Activated T-cell treated with anti-CD3 and anti-CD28 coated beads for 24 hours (primary cell): ENCODE measurements around the gene RASAL2.
"Not testable (repeated sequence)": the region's sequence is repeated elsewhere in the genome, so short reads cannot be mapped to it uniquely, and the experiment has no call there.

Experiments used
- DNase-seq: peaks from one replicate; pipeline ENCODE4 v3.0.0-alpha.2; 2020; ENCODE audit warnings: low read depth

The RASAL2 gene

DNA sequence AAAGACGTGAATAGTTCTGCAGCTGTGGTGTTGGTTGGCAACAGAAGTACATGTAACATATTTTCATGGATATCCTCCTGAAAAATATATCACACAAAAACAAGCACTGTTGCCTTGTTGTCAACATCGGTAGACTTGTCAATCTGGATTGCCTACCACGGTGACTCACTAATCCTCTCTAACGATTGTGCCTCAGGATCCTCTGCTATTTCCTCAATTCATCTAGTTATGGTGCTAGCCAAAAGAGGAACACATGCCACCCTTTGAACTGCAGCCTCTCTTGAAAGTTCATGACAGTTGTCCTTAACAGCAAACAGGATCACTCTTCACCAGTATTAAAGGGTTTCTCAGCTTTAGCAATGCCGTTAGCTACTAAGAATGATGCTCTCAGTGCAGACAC is 25.7 kb downstream of the RASAL2 start:
- DNase-seq, result no peak

DNA sequence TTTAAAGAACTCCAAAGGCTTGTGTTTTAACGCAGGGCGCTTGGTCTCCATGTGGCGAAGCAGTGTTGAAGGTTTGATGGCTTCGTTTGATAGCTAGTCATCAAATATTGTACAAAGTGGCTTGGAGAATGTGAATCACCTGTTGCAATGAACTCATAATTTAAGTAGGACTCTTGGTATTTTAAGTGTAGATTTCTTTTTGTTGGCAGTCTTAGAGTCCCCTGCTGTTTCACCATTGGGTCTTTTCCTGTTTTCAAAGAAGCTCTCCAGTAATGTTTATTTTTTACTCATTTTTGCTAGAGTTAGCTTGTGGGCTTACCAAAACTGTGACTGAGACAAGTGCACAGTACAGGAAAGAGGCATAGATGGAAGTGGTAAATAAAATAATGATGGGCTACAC is 26.2 kb downstream of the RASAL2 start:
- no peak for DNase-seq

DNA sequence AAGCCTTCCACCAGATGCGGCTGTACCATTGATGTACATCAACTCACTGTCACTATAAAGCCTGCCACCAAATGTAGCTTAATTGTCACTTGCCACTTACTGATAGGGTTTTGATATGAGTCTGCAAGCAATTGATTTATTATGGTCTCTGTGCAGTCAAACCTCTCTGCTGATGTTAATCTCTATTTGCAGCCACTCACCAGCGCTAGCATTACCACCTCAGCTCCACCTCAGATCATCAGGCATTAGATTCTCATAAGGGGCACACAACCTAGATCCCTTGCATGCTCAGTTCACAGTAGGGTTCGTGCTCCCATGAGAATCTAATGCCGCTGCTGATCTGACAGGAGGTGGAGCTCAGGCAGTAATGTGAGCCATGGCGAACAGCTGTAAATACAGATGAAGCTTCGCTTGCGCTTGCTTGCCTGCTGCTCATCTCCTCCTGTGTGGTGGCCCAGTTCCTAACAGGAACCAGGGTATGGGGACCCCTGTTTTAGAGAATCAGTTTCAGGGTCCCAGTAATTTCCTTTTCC is 26.7 kb downstream of the RASAL2 start:
- not testable (repeated sequence) for DNase-seq

- no peak for DNase-seq
These were observed 28.0 kb downstream of the RASAL2 start for GRCh38 chr1:178121883-178122282.

DNA sequence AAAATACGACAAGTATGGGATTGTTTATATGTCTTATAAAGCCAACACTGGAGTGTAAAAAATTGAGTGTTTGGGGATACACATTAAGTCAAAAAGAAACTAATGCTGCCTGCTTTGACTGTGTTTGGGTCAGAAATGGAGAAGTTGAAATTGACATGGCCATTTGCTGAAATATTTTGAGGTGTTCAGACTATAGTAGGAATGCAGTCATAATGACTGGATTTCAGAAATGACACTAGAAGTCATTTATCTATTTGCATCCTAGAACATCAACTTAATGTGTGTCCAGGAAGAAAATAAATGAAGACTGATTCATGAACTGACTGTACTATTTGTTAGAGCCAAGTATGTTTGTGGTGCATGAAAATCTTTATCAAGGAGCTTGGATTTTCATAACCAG is 28.4 kb downstream of the RASAL2 start:
- DNase-seq, result no peak

GRCh38 chr1:178124115-178124514 is 30.2 kb downstream of the RASAL2 start:
- DNase-seq, result no peak

GRCh38 chr1:178126261-178126660 is 32.4 kb downstream of the RASAL2 start:
- no peak for DNase-seq

GRCh38 chr1:178126741-178127185 is 32.9 kb downstream of the RASAL2 start:
- no peak for DNase-seq

- DNase-seq, result no peak
These were observed 33.7 kb downstream of the RASAL2 start for GRCh38 chr1:178127482-178128191.

- no peak for DNase-seq
These were observed 39.5 kb downstream of the RASAL2 start for GRCh38 chr1:178133239-178133989.

- no peak for DNase-seq
These were observed 40.2 kb downstream of the RASAL2 start for GRCh38 chr1:178134061-178134460.

GRCh38 chr1:178137238-178137637 is 43.3 kb downstream of the RASAL2 start:
- no peak for DNase-seq

- DNase-seq, result no peak
These were observed 48.9 kb downstream of the RASAL2 start for GRCh38 chr1:178142806-178143205.

DNA sequence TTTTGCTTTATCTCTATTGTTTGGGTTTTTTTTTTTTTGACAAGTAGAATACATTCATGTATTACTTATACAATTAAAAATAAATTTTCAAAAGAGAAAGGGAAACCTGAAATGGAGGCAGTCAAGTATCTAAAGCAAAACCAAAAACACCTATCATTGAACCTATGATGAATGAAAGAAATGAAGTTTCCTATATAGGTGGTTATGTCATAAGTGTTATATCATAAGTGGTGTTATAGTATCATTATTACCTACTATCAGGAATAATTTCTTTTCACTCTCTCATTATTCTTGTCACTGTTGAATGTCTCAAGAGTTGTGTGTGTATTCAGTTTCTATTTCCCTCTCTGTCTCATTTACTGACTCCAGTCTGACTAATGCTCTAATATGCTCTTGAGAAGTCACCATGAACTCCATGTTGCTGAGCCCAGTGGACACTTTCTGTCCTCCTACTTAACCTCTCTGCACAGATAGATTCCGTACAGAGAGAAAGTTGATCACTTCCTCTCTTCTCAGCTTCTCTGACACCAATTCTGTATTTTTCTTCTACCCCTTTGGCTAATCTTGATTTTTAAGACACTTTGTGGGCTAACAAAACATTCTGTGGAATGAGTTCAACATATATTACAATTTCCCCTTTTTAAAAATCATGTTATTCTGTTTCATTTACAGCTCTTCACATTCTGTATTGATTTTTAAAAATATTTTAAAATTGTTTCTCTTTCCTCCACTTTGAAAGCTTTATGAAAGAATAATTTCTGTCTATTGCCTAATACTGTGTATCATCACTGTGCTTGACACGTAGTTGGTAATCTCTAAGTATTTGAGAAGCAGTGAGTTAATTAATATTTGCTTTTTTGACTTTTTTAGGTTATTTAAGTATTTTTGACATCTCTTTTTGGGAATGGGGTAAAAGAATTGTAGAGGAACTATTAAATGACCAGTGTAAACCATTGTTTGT is 50.1 kb downstream of the RASAL2 start:
- no peak for DNase-seq

- DNase-seq, result no peak
These were observed 51.7 kb downstream of the RASAL2 start for GRCh38 chr1:178145605-178146004.

DNA sequence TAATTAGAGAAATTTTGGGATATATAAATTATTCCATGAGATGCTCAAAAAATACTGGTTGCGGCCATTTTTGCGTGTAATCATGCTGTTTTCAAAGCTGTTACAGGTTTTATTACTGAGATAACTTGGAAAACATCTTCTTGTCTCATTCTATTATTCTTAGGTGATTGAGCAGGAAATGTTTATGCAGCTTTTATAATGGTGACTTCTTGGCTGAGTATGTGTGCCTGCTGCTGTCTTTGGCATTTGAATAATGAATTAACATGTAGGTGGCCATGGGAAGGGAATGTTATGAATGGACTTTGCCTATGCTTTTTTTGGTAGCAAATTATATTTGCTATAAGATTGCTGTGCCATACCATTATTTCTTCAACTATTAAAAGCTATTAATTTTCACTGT is 52.5 kb downstream of the RASAL2 start:
- DNase-seq, result no peak

GRCh38 chr1:178150610-178151009 is 56.7 kb downstream of the RASAL2 start:
- DNase-seq, result no peak

DNA sequence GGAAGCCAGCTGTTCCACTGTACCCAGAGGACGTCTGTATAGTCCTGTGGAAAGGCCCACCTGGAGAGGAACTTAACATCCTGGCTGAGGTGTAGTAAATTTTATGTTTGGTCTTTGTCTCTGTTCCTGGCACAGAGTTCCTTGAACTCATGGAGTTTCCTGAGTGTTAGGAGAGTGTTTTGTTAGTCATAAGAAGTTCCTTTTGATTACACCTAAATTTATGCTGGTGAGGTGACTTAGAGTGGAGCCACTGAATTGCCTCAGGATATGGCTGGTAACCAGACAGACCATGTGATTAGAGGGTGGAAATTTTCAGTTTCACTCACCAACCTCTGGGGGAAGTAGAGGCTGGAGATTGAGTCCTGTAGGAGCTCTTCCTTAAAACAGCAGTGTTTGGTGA is 57.9 kb downstream of the RASAL2 start:
- DNase-seq, result no peak

DNA sequence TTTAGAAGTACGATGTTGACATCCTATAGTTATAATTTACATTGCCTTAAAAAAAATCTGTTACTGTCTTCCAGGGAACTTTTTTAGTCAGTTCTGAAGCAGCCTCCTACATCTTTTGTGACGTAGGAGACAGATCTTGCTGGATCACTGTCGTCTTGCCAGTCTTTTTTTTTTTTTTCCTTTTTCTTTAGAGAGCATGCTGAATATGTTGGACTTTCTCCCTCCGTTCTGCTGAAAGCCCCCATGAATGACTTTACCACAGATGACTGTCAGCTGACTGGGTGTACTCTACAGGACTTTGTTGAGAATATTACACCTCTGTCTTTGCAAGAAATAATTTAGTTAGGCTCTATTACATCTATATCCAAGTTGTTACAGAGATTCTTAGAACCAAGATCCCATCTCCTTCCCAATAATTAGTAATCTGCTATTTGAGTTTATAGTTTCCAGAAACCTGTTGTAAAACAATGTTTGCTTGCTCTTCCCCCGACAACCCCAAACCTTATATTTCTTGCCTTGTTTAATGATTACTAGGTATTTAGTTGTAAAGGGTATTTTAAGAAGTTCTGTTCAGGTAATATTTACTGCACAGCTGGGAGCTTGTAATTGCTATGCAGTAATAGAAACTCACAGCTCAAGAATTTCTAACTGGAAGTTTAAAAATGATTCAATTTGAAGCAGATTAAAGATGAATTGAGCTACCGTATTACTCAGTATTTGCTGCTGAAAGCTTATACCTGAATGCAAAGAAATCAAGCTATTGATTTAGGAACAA is 61.8 kb downstream of the RASAL2 start:
- no peak for DNase-seq

GRCh38 chr1:178160736-178161475 is 67.0 kb downstream of the RASAL2 start:
- DNase-seq, result no peak

GRCh38 chr1:178161516-178161915 is 67.6 kb downstream of the RASAL2 start:
- no peak for DNase-seq
